ENCODE data around the gene NFIA.
"Not testable (repeated sequence)": the region's sequence is repeated elsewhere in the genome, so short reads cannot be mapped to it uniquely, and the experiment has no call there.

Gene NFIA

GRCh38 chr1:61115436-61115835, 33.1 kb downstream of the NFIA start:
- Mint-ChIP-seq H3K4me3 (no peak overlapping the region), H3K27me3 (no peaks in the 10 kb centered on the region), H3K36me3 (no peaks in the 10 kb centered on the region), H3K9me3 (no peaks in the 10 kb centered on the region), H3K27ac (no peak overlapping the region), H3K4me1 (no peaks in the 10 kb centered on the region)
- CTCF ChIA-PET: no interaction called here
- no peak for DNase-seq

GRCh38 chr1:61116421-61116820, 34.1 kb downstream of the NFIA start:
- no peak overlapping the region for H3K4me3 Mint-ChIP-seq
- H3K4me1 Mint-ChIP-seq: no peaks in the 10 kb centered on the region
- H3K9me3 Mint-ChIP-seq: no peaks in the 10 kb centered on the region
- H3K27ac Mint-ChIP-seq: no peak overlapping the region
- no peaks in the 10 kb centered on the region for H3K36me3 Mint-ChIP-seq
- CTCF ChIA-PET: no interaction called here
- no peak for DNase-seq
- H3K27me3 Mint-ChIP-seq: no peaks in the 10 kb centered on the region

- Mint-ChIP-seq H3K27ac (no peak overlapping the region), H3K36me3 (no peaks in the 10 kb centered on the region), H3K4me3 (no peak overlapping the region), H3K9me3 (no peaks in the 10 kb centered on the region), H3K27me3 (no peaks in the 10 kb centered on the region), H3K4me1 (no peaks in the 10 kb centered on the region)
- CTCF ChIA-PET: no interaction called here
- no peak for DNase-seq
Observed at GRCh38 chr1:61117283-61117682, 34.9 kb downstream of the NFIA start.

- no peak for DNase-seq
- Mint-ChIP-seq H3K4me1 (no peaks in the 10 kb centered on the region), H3K9me3 (no peaks in the 10 kb centered on the region), H3K36me3 (no peaks in the 10 kb centered on the region), H3K4me3 (no peak overlapping the region), H3K27me3 (no peaks in the 10 kb centered on the region), H3K27ac (no peak overlapping the region)
- CTCF ChIA-PET: no interaction called here
Observed at GRCh38 chr1:61119085-61119484, 36.7 kb downstream of the NFIA start.

- CTCF ChIA-PET: no interaction called here
- no peak for DNase-seq
- no peaks in the 10 kb centered on the region for H3K36me3 Mint-ChIP-seq
- H3K27me3 Mint-ChIP-seq: no peaks in the 10 kb centered on the region
- H3K4me1 Mint-ChIP-seq: no peaks in the 10 kb centered on the region
- H3K4me3 Mint-ChIP-seq: no peak overlapping the region
- no peaks in the 10 kb centered on the region for H3K9me3 Mint-ChIP-seq
- no peak overlapping the region for H3K27ac Mint-ChIP-seq
Observed at GRCh38 chr1:61120246-61120840, 38.0 kb downstream of the NFIA start.

- DNase-seq: no peak
- H3K4me1 Mint-ChIP-seq: no peaks in the 10 kb centered on the region
- H3K27ac Mint-ChIP-seq: no peak overlapping the region
- H3K9me3 Mint-ChIP-seq: no peaks in the 10 kb centered on the region
- H3K36me3 Mint-ChIP-seq: no peaks in the 10 kb centered on the region
- CTCF ChIA-PET: no interaction called here
- H3K4me3 Mint-ChIP-seq: no peak overlapping the region
- no peaks in the 10 kb centered on the region for H3K27me3 Mint-ChIP-seq
Observed at GRCh38 chr1:61120998-61121397, 38.6 kb downstream of the NFIA start.

- no peaks in the 10 kb centered on the region for H3K9me3 Mint-ChIP-seq
- H3K4me1 Mint-ChIP-seq: no peaks in the 10 kb centered on the region
- no peaks in the 10 kb centered on the region for H3K36me3 Mint-ChIP-seq
- no peaks in the 10 kb centered on the region for H3K27me3 Mint-ChIP-seq
- no peak overlapping the region for H3K4me3 Mint-ChIP-seq
- DNase-seq: no peak
- H3K27ac Mint-ChIP-seq: no peak overlapping the region
- CTCF ChIA-PET: no interaction called here
Observed at GRCh38 chr1:61121631-61122030, 39.3 kb downstream of the NFIA start.

GRCh38 chr1:61122389-61122788, 40.0 kb downstream of the NFIA start:
- Mint-ChIP-seq H3K27ac (no peak overlapping the region), H3K4me3 (no peak overlapping the region), H3K36me3 (no peaks in the 10 kb centered on the region), H3K27me3 (no peaks in the 10 kb centered on the region), H3K4me1 (no peaks in the 10 kb centered on the region), H3K9me3 (no peaks in the 10 kb centered on the region)
- CTCF ChIA-PET: no interaction called here
- DNase-seq: no peak

- no peaks in the 10 kb centered on the region for H3K36me3 Mint-ChIP-seq
- CTCF ChIA-PET: no interaction called here
- H3K9me3 Mint-ChIP-seq: no peaks in the 10 kb centered on the region
- H3K4me1 Mint-ChIP-seq: no peaks in the 10 kb centered on the region
- H3K27me3 Mint-ChIP-seq: no peaks in the 10 kb centered on the region
- no peak overlapping the region for H3K4me3 Mint-ChIP-seq
- H3K27ac Mint-ChIP-seq: no peak overlapping the region
- DNase-seq: no peak
Observed at GRCh38 chr1:61123326-61123725, 41.0 kb downstream of the NFIA start.

GRCh38 chr1:61124078-61124477, 41.7 kb downstream of the NFIA start:
- CTCF ChIA-PET: interaction anchor here (0.6 kb wide), 1 partner anchor 126 kb away, joined by 3 read pairs; no protein-coding TSS in a partner anchor
- Mint-ChIP-seq H3K36me3 (no peaks in the 10 kb centered on the region), H3K9me3 (no peaks in the 10 kb centered on the region), H3K4me3 (no peak overlapping the region), H3K27me3 (no peaks in the 10 kb centered on the region), H3K27ac (no peak overlapping the region), H3K4me1 (no peaks in the 10 kb centered on the region)
- DNase-seq: no peak

- no peaks in the 10 kb centered on the region for H3K36me3 Mint-ChIP-seq
- H3K4me1 Mint-ChIP-seq: no peaks in the 10 kb centered on the region
- H3K4me3 Mint-ChIP-seq: no peak overlapping the region
- no peak overlapping the region for H3K27ac Mint-ChIP-seq
- no peaks in the 10 kb centered on the region for H3K9me3 Mint-ChIP-seq
- no peaks in the 10 kb centered on the region for H3K27me3 Mint-ChIP-seq
- CTCF ChIA-PET: no interaction called here
- DNase-seq: no peak
Observed at GRCh38 chr1:61124696-61125095, 42.3 kb downstream of the NFIA start.

- H3K27ac Mint-ChIP-seq: no peak overlapping the region
- H3K4me3 Mint-ChIP-seq: no peak overlapping the region
- no peaks in the 10 kb centered on the region for H3K36me3 Mint-ChIP-seq
- H3K9me3 Mint-ChIP-seq: no peaks in the 10 kb centered on the region
- no peaks in the 10 kb centered on the region for H3K4me1 Mint-ChIP-seq
- CTCF ChIA-PET: no interaction called here
- no peak for DNase-seq
- H3K27me3 Mint-ChIP-seq: no peaks in the 10 kb centered on the region
Observed at GRCh38 chr1:61125263-61125662, 42.9 kb downstream of the NFIA start.

- Mint-ChIP-seq H3K27me3 (no peaks in the 10 kb centered on the region), H3K4me3 (no peak overlapping the region), H3K36me3 (no peaks in the 10 kb centered on the region), H3K27ac (no peak overlapping the region), H3K4me1 (no peaks in the 10 kb centered on the region), H3K9me3 (no peaks in the 10 kb centered on the region)
- DNase-seq: no peak
- CTCF ChIA-PET: no interaction called here
Observed at GRCh38 chr1:61125895-61126294, 43.5 kb downstream of the NFIA start.

- CTCF ChIA-PET, H3K9me3 Mint-ChIP-seq, H3K27ac Mint-ChIP-seq, H3K4me3 Mint-ChIP-seq, H3K27me3 Mint-ChIP-seq, DNase-seq, H3K4me1 Mint-ChIP-seq, H3K36me3 Mint-ChIP-seq: not testable (repeated sequence)
Observed at GRCh38 chr1:61126843-61127242, 44.5 kb downstream of the NFIA start.

- Mint-ChIP-seq H3K27me3 (peaks cover 11% of the 10 kb centered on the region), H3K36me3 (no peaks in the 10 kb centered on the region), H3K4me3 (no peak overlapping the region), H3K4me1 (peaks cover 6% of the 10 kb centered on the region), H3K9me3 (no peaks in the 10 kb centered on the region), H3K27ac (no peak overlapping the region)
- no peak for DNase-seq
- CTCF ChIA-PET: interaction anchor here (1.7 kb wide), 1 partner anchor 87 kb away, joined by 4 read pairs; no protein-coding TSS in a partner anchor
Observed at GRCh38 chr1:61130338-61131000, 48.1 kb downstream of the NFIA start.

All from activated naive CD4-positive, alpha-beta T cell treated with anti-CD3 and anti-CD28 coated beads, Interleukin-2, amount 10 ng/mL, durations not matched to agents 7 days and 5 days (primary cell).